ENCODE measurements around the gene CNN3. TPM values are rescaled to one million over a fixed set of nuclear protein-coding genes. Genes with fewer than 3 reads are reported as not detected.
"Not testable (repeated sequence)": the region's sequence is repeated elsewhere in the genome, so short reads cannot be mapped to it uniquely, and the experiment has no call there.

The CNN3 gene
- total and polyA plus RNA-seq, 8 donors = 31.7 to 143 (median 49.8) TPM

DNA sequence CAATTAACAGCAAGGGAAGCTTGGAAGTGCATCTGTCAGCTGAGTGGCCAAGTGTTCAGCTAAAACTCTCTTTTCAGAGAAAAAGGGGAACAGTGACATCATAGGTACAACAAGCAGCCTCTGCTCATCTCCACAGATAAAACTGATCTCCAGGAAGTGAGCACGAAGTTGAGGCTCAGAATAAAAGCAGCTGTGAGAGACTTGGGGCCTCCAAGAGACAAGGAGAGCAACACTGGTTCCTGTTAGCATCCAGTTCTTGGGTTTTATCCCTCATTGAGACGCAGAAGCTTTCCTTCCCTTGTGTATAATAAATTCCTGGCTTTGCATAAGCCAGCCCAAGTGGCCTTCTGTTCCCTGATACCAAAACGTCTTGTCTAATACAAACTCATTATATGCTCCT, 20.0 kb upstream of the CNN3 start:
- intact Hi-C loops (cut with DNase I) = no loop called here
- DNase-seq (no peak), FAIRE-seq (no peak), ATAC-seq (no peak)
- H3K27ac ChIP-seq = no peak overlapping the region
- 28 to 47% methylated on average over 3 of the region's 3 CpGs for WGBS, 2 donors
- peaks cover 12 to 31% (median 29%) of the 10 kb centered on the region in 3 donors for H3K4me1 ChIP-seq
- no peak overlapping the region for H3K4me3 ChIP-seq
- TF ChIP-seq, protein P1, sequence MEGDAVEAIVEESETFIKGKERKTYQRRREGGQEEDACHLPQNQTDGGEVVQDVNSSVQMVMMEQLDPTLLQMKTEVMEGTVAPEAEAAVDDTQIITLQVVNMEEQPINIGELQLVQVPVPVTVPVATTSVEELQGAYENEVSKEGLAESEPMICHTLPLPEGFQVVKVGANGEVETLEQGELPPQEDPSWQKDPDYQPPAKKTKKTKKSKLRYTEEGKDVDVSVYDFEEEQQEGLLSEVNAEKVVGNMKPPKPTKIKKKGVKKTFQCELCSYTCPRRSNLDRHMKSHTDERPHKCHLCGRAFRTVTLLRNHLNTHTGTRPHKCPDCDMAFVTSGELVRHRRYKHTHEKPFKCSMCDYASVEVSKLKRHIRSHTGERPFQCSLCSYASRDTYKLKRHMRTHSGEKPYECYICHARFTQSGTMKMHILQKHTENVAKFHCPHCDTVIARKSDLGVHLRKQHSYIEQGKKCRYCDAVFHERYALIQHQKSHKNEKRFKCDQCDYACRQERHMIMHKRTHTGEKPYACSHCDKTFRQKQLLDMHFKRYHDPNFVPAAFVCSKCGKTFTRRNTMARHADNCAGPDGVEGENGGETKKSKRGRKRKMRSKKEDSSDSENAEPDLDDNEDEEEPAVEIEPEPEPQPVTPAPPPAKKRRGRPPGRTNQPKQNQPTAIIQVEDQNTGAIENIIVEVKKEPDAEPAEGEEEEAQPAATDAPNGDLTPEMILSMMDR (IDR thresholded peaks at IDR 0.05) = no peak
- no peaks in the 10 kb centered on the region for H3K36me3 ChIP-seq
- H3K9me3 ChIP-seq = no peaks in the 10 kb centered on the region
- H3K27me3 ChIP-seq = no peaks in the 10 kb centered on the region

DNA sequence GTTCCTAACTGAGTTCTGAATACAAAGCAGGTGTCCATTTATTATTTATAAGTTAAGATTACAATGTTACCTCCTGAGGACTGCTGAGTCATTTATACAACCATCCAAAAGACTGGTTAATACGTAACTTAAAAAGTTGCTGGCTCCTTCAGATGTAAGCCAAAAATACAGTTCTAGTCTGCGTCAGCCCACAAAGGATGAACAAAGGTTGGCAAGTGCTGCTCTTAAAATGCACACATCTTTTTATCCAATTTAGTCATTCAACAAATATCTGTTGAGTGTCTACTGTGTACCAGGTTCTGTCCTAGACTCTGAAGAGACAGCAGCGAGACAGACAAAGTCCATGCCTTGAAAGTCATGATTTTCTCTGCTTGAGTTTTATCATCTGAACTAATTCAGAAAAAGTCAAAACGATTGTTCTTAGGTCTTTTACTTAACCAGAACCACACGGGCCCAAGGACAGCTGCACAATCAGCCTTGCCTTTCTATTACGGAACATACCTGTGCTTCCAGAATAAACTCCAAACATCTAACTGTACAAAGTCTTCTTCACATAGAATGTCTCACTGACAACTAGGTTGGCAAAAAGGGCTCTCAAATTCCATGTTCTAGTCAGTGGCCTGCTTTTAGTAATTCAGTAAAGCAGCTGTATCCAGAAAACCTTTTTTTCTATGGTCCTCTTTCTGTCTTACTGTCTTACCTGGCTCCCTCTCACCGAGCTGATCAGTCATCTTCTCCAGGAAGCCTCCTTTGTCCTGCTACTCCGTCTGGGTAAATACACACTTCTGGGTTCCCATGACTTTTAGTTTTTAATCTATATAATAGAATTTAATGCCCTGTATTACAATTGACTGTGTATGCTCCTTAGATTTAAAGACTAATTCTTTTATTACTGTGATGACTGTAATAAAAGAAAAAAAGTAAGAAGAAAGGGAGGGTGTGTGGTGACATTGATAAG, 15.5 kb upstream of the CNN3 start:
- WGBS, 2 donors = 18 to 19% methylated on average over 8 of the region's 8 CpGs
- no peak for FAIRE-seq
- no peak overlapping the region for H3K4me3 ChIP-seq
- H3K27ac ChIP-seq = peak overlapping the region in 2 of 4 donors; percentile 62 to 66
- H3K4me1 ChIP-seq = peaks cover 0 to 27% (median 21%) of the 10 kb centered on the region in 3 donors
- intact Hi-C loops (cut with DNase I) = no loop called here
- H3K9me3 ChIP-seq = no peaks in the 10 kb centered on the region
- no peaks in the 10 kb centered on the region for H3K27me3 ChIP-seq
- no peak for DNase-seq
- peak; percentile 95 to 98 (median 96) for ATAC-seq
- H3K36me3 ChIP-seq = no peaks in the 10 kb centered on the region
- TF ChIP-seq, protein P1 (IDR thresholded peaks at IDR 0.05) = no peak

DNA sequence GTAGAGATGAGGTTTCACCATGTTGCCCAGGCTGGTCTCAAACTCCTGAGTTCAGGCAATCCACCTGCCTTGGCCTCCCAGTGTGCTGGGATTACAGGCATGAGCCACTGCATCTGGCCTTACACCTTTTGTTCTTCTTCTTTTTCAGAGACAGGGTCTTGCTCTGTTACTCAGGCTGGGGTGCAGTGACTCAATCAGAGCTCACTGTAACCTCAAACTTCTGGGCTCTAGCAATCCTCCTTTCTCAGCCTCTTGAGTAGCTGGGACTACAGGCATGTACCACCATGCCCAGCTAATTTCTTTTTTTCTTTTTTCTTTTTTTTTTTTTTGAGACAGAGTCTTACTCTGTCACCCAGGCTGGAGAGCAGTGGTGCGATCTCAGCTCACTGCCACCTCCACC, 14.6 kb upstream of the CNN3 start:
- H3K27me3 ChIP-seq; DNase-seq; intact Hi-C loops (cut with DNase I); FAIRE-seq; H3K9me3 ChIP-seq; H3K36me3 ChIP-seq; H3K4me3 ChIP-seq: not testable (repeated sequence)
- ATAC-seq = peak in 1 of 4 donors; percentile 13
- WGBS, 2 donors = 91 to 100% methylated on average over 1 of the region's 1 CpG
- Histone ChIP-seq H3K27ac (peak overlapping the region in 3 of 4 donors; percentile 11 to 66 (median 62)), H3K4me1 (peaks cover 0 to 21% (median 17%) of the 10 kb centered on the region in 3 donors)

DNA sequence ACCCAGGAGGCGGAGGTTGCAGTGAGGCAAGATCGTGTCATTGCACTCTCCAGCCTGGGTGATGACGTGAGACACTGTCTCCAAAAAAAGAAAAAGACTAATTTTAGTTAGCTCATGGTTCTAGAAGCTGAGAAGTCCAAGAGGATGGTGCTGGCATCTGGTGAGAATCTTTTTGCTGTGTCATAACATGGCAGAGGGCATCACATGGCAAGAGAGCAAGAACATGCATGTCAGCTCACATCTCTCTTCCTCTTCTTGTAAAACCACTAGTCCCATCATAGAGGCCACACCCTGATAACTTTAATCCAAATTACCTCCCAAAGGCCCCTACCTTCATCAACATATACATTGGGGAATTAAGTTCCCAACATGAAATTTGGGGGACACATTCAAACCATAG, 13.8 kb upstream of the CNN3 start:
- ATAC-seq (no peak), FAIRE-seq (no peak), DNase-seq (no peak)
- Histone ChIP-seq H3K4me3 (no peak overlapping the region), H3K27me3 (no peaks in the 10 kb centered on the region), H3K27ac (no peak overlapping the region), H3K36me3 (no peaks in the 10 kb centered on the region), H3K4me1 (peaks cover 0 to 21% (median 16%) of the 10 kb centered on the region in 3 donors), H3K9me3 (no peaks in the 10 kb centered on the region)
- 91 to 95% methylated on average over 3 of the region's 3 CpGs for WGBS, 2 donors
- intact Hi-C loops (cut with DNase I) = no loop called here
- TF ChIP-seq, protein P1 (IDR thresholded peaks at IDR 0.05) = no peak

DNA sequence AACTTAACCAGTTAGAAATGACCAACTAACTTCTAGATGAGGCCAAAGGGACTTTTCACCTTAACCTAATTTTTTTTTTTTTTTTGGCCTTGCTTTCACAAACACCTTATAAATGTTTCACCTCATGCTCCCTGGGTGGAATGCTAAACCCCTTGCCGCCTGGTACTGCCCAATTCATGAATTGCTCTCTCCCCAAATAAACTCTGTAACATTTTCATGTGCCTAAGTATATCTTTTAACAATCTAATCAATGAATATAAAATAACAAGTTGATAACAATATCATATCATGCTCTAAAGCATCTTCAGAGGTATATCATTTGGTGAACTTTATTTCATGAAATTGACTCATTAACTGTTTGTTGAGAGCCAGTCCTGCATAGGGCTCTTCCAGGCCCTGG, 10.9 kb upstream of the CNN3 start:
- no peak for FAIRE-seq
- ATAC-seq = no peak
- TF ChIP-seq, protein P1 (IDR thresholded peaks at IDR 0.05) = no peak
- H3K27me3 ChIP-seq = no peaks in the 10 kb centered on the region
- DNase-seq = no peak
- H3K36me3 ChIP-seq = no peaks in the 10 kb centered on the region
- 93 to 100% methylated on average over 1 of the region's 1 CpG for WGBS, 2 donors
- H3K27ac ChIP-seq = no peak overlapping the region
- peaks cover 0 to 21% (median 11%) of the 10 kb centered on the region in 3 donors for H3K4me1 ChIP-seq
- intact Hi-C loops (cut with DNase I) = no loop called here
- H3K4me3 ChIP-seq = no peak overlapping the region
- H3K9me3 ChIP-seq = no peaks in the 10 kb centered on the region
